DOHH2 (cell line): Measurements from ENCODE around the gene ZAR1.

Source experiments
- H3F3A ChIP-seq: fragments of 200-600 bp; sonication (generic), shearing (Covaris generic); 2 replicates; pipeline ENCODE4 v1.6.0; 2016; ENCODE audit warnings: antibody characterized with exemption, mild to moderate bottlenecking; ENCODE audit not compliant: control insufficient read depth, insufficient read depth
- H3K27ac ChIP-seq: fragments of 200-600 bp; sonication (generic); 2 replicates; pipeline ENCODE4 v1.5.1; 2014; ENCODE audit warnings: low read depth, mild to moderate bottlenecking, low read length, moderate library complexity
- H3K27me3 ChIP-seq: fragments of 200-600 bp; sonication (generic); 2 replicates; pipeline ENCODE4 v1.6.1; 2014; ENCODE audit warnings: mild to moderate bottlenecking, low read length, mixed read lengths; ENCODE audit not compliant: control insufficient read depth
- H3K36me3 ChIP-seq: fragments of 200-600 bp; sonication (generic); 2 replicates; pipeline ENCODE4 v1.6.1; 2014; ENCODE audit warnings: mild to moderate bottlenecking, low read length, moderate library complexity, mixed read lengths; ENCODE audit not compliant: control insufficient read depth
- H3K4me1 ChIP-seq: fragments of 200-600 bp; sonication (generic); 2 replicates; pipeline ENCODE4 v1.6.1; 2014; ENCODE audit warnings: mild to moderate bottlenecking, low read length, mixed read lengths; ENCODE audit not compliant: control insufficient read depth
- H3K4me2 ChIP-seq: fragments of 200-600 bp; sonication (generic); 2 replicates; pipeline ENCODE4 v1.6.0; 2014; ENCODE audit warnings: mild to moderate bottlenecking, low read length, moderate library complexity
- H3K4me3 ChIP-seq: fragments of 200-600 bp; sonication (generic); 2 replicates; pipeline ENCODE4 v1.5.1; 2014; ENCODE audit warnings: mild to moderate bottlenecking, low read length, mixed read lengths
- H3K79me2 ChIP-seq: fragments of 200-600 bp; sonication (generic); 2 replicates; pipeline ENCODE4 v1.6.1; 2014; ENCODE audit warnings: mild to moderate bottlenecking, low read length, mixed read lengths; ENCODE audit not compliant: control insufficient read depth
- H3K9me2 ChIP-seq: fragments of 200-600 bp; sonication (generic); replicated peaks from 2 replicates; pipeline ENCODE4 v1.6.1; 2014; ENCODE audit warnings: mild to moderate bottlenecking, low read length, mixed read lengths; ENCODE audit not compliant: control insufficient read depth
- H3K9me3 ChIP-seq: fragments of 200-600 bp; sonication (generic); 2 replicates; pipeline ENCODE4 v1.6.1; 2014; ENCODE audit warnings: antibody characterized with exemption, low read length, mixed read lengths; ENCODE audit not compliant: control insufficient read depth, insufficient read depth
- H4K20me1 ChIP-seq: fragments of 200-600 bp; sonication (generic); 2 replicates; pipeline ENCODE4 v1.6.0; 2014; ENCODE audit warnings: low read depth, mild to moderate bottlenecking, antibody characterized with exemption, low read length, moderate library complexity; ENCODE audit not compliant: control insufficient read depth, insufficient read depth
- CTCF ChIP-seq: fragments of 200-600 bp; sonication (generic); IDR thresholded peaks from one replicate; pipeline ENCODE4 v1.5.1; 2014; ENCODE audit warnings: antibody characterized with exemption, mild to moderate bottlenecking, low read depth, low read length; ENCODE audit not compliant: poor library complexity, severe bottlenecking
- EZH2phosphoT487 ChIP-seq: fragments of 200-600 bp; sonication (generic); IDR thresholded peaks from 2 replicates; pipeline ENCODE4 v1.6.1; 2017; ENCODE audit warnings: borderline replicate concordance, mild to moderate bottlenecking, antibody characterized with exemption, low read length, moderate library complexity, mixed read lengths

ZAR1 gene

DNA sequence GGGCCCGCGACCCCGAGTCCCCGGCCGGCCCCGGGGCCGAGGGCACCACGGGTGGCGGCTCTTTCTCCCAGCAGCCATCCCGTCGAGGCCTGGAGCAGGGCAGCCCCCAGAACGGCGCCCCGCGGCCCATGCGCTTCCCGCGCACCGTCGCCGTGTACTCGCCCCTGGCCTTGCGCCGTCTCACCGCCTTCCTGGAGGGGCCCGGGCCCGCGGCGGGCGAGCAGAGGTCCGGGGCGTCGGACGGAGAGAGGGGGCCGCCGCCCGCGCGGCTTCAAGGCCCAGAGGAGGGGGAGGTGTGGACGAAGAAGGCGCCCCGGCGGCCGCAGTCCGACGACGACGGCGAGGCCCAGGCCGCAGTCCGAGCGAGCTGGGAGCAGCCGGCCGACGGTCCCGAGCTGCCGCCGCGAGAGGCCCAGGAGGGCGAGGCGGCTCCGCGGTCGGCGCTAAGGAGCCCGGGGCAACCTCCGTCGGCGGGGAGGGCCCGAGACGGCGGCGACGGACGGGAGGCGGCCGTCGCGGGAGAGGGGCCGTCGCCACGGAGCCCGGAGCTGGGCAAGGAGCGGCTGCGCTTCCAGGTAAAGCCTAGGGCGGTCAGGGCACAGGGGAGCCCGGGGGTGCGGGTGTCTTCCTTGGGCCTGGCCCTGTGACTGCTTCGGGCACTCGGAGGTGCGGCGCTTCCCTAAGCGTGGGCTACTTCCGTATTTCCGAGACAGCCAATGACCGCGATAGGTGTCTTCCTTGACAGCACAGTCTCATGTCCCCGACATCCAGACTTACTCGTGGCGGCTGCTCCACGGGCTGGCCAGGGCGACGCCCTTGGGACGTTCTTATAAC, 845 bp downstream of the ZAR1 start:
- Histone ChIP-seq H3K27ac (no peak overlapping the region), H3K36me3 (no peaks in the 10 kb centered on the region), H3K4me1 (no peaks in the 10 kb centered on the region), H3K4me3 (no peak overlapping the region), H3K79me2 (no peaks in the 10 kb centered on the region), H3K9me2 (no peaks in the 10 kb centered on the region), H3K9me3 (no peaks in the 10 kb centered on the region), H4K20me1 (no peaks in the 10 kb centered on the region), H3K27me3 (peaks cover 3% of the 10 kb centered on the region; the same call in 1 of the 2 replicates), H3K4me2 (no peak overlapping the region), H3F3A (no peaks in the 10 kb centered on the region)
- TF ChIP-seq EZH2phosphoT487 (no peak), CTCF (no peak)

DNA sequence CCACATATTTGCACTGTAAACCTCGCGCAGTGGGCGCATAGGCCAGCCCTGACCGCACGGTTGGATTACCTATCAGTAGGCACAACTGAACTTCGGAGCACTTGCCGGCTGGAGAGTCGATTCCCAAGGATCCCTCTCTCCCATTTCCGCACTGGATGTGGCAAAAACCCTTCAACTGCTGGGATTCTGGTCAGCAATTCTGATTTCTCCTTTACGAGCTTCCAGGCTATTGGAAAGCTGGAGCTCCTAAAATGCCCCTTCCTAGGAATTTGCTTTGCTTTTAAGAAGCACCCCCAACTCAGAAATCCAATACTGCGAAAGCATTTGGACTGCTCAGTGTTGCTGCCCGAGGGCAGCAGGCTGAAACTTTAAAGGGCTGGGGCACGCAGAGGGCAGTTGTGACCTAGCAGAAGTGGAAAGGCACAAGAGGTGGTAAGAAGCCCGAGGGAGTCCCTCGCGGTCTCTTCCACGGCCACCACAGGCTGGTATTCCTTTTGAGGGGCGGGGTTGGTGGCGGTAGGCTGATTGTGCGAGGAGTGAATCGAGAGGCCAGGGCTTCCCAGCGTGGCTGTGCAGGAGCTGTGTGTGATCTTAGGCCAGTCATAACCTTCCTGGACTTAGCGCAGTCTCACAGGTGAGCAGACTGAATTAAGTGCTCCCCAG, 1.6 kb downstream of the ZAR1 start:
- H3K36me3 ChIP-seq: no peaks in the 10 kb centered on the region

GRCh38 chr4:48493452-48494100, 3.5 kb downstream of the ZAR1 start:
- Histone ChIP-seq H3K27ac (no peak overlapping the region), H3K4me1 (no peaks in the 10 kb centered on the region), H3K9me2 (no peaks in the 10 kb centered on the region), H3K36me3 (no peaks in the 10 kb centered on the region), H3K27me3 (no peaks in the 10 kb centered on the region), H3F3A (no peaks in the 10 kb centered on the region), H4K20me1 (no peaks in the 10 kb centered on the region), H3K4me2 (no peak overlapping the region), H3K9me3 (no peaks in the 10 kb centered on the region), H3K79me2 (no peaks in the 10 kb centered on the region), H3K4me3 (no peak overlapping the region)
- TF ChIP-seq EZH2phosphoT487: no peak
- TF ChIP-seq CTCF: no peak

More for the DNA sequence above, 1.6 kb downstream of the ZAR1 start:
- no peaks in the 10 kb centered on the region for H3K4me1 ChIP-seq
- no peak overlapping the region for H3K4me3 ChIP-seq
- peaks cover 3% of the 10 kb centered on the region; the same call in 1 of the 2 replicates for H3K27me3 ChIP-seq
- no peaks in the 10 kb centered on the region for H3F3A ChIP-seq
- H3K9me3 ChIP-seq: no peaks in the 10 kb centered on the region
- TF ChIP-seq EZH2phosphoT487 (no peak), CTCF (no peak)
- no peak overlapping the region for H3K4me2 ChIP-seq
- no peak overlapping the region for H3K27ac ChIP-seq
- no peaks in the 10 kb centered on the region for H3K9me2 ChIP-seq
- H4K20me1 ChIP-seq: no peaks in the 10 kb centered on the region
- H3K79me2 ChIP-seq: no peaks in the 10 kb centered on the region
